Ovary (tissue), 3 donors: ENCODE data around the gene ADARB2.

ENCODE experiments used
- CTCF ChIP-seq, 3 donors: fragments of 450-650 bp in 2 of 3; fragments of 200-600 bp in 1 of 3; IDR thresholded peaks; one replicate each; pipeline versions ENCODE4 v1.5.1 to v1.8.0; 2016 to 2022; ENCODE audit warnings: antibody characterized with exemption in 3 of 3, mild to moderate bottlenecking in 1 of 3
- EP300 ChIP-seq: sonication (generic); formaldehyde crosslinking; IDR thresholded peaks from one replicate; pipeline ENCODE4 v1.6.1; 2017; ENCODE audit warnings: antibody characterized with exemption
- POLR2A ChIP-seq: fragments of 450-650 bp; IDR thresholded peaks from one replicate; pipeline ENCODE4 v1.6.1; 2017; ENCODE audit warnings: antibody characterized with exemption, mild to moderate bottlenecking, moderate library complexity
- donor health status: DM: no; HTN: no; CAD: no.

DNA sequence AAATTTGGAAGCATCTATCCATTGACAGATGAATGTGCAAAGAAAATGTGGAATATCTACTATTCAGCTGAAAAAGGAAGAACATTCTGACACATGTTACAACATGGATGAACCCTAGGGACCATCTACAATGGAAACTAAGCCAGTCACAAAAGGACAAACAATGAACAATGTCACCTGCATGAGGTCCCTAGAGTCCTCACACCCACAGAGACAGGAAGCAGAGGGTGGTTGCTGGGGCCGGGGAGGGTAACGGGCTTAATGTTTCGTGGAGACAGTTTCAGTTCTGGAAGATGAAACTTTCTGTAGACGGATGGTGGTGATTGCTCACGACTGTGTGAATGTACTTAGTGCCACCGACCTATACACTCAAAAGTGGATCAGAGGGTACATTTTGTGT, 282.9 kb downstream of the ADARB2 start:
- no peak for TF ChIP-seq POLR2A
- TF ChIP-seq CTCF (IDR thresholded peaks at IDR 0.05) = no peak
- no peak for TF ChIP-seq EP300
